ENCODE measurements around the gene RAB11FIP5. TPM values are rescaled to one million over a fixed set of nuclear protein-coding genes. Genes with fewer than 3 reads are reported as not detected.

RAB11FIP5 gene
- total and polyA plus RNA-seq, 9 of the 15 experiments (the other 6 are each of a cell fraction or from before 2014, with no cell fraction given), result 1.7 to 14.4 (median 6.4) TPM

GRCh38 chr2:73112913-73113854 lies at the start of gene RAB11FIP5 (continued):
- TF ChIP-seq GTF2B (IDR thresholded peaks at IDR 0.05; ENCODE audit: extremely low read depth, insufficient read length) (no peak), NFXL1 (CRISPR knock-in tag; IDR thresholded peaks at IDR 0.05) (no peak), RNF219 (CRISPR knock-in tag; IDR thresholded peaks at IDR 0.05) (no peak), RB1 (IDR thresholded peaks at IDR 0.05; ENCODE audit: low read depth) (peak; percentile 25; the same call in 1 of the 2 replicates), ZNF175 (CRISPR knock-in tag; IDR thresholded peaks at IDR 0.05; ENCODE audit: low read depth) (no peak), HINFP (tag; conservative IDR thresholded peaks at IDR 0.05; ENCODE audit: low read depth) (no peak), NCOA2 (IDR thresholded peaks at IDR 0.05; ENCODE audit: partially characterized antibody in 2 of 2) (no peak), MECOM (CRISPR knock-in tag; IDR thresholded peaks at IDR 0.05) (no peak), TRIM24 (IDR thresholded peaks at IDR 0.05) (no peak), HMBOX1 (IDR thresholded peaks at IDR 0.05) (no peak), RBFOX2 (IDR thresholded peaks at IDR 0.05; ENCODE audit: low read depth, low read length) (peak; percentile 60), ZBTB17 (CRISPR knock-in tag; IDR thresholded peaks at IDR 0.05) (peak; percentile 59; the same call in 1 of the 2 replicates), PCBP1 (IDR thresholded peaks at IDR 0.05; ENCODE audit: low read depth, low read length, poor library complexity, severe bottlenecking) (peak; percentile 54), CEBPG (CRISPR knock-in tag; IDR thresholded peaks at IDR 0.05) (no peak), CEBPG (tag; conservative IDR thresholded peaks at IDR 0.05 in 1 of 2, IDR thresholded peaks at IDR 0.05 in 1 of 2) (no peak), SRSF9 (IDR thresholded peaks at IDR 0.05; ENCODE audit: borderline replicate concordance, low read depth, low read length) (no peak), NEUROD1 (IDR thresholded peaks at IDR 0.05; ENCODE audit: borderline replicate concordance, low read depth, low read length, partially characterized antibody) (no peak), ZBTB7A (IDR thresholded peaks at IDR 0.05; ENCODE audit: borderline replicate concordance, control insufficient read depth, low read depth, low read length) (peak; percentile 78; the same call in 1 of the 2 replicates), C11orf30 (IDR thresholded peaks at IDR 0.05; ENCODE audit: low read depth) (no peak), MAZ (CRISPR knock-in tag; conservative IDR thresholded peaks at IDR 0.05 in 1 of 2, IDR thresholded peaks at IDR 0.05 in 1 of 2) (peak; percentile 32 to 45; a peak in 3 of 4 replicates), ZNF133 (CRISPR knock-in tag; IDR thresholded peaks at IDR 0.05) (no peak), SP1 (CRISPR knock-in tag; IDR thresholded peaks at IDR 0.05) (no peak)
